SW 1271 (cell line): Measurements from ENCODE around the gene MYH16.
"Not testable (repeated sequence)": the region's sequence is repeated elsewhere in the genome, so short reads cannot be mapped to it uniquely, and the experiment has no call there.

Experiments
- DNase-seq, 2 experiments: peaks; one replicate each; lab custom pipeline; 2025; lab: John Stamatoyannopoulos, UW

Gene MYH16

DNA sequence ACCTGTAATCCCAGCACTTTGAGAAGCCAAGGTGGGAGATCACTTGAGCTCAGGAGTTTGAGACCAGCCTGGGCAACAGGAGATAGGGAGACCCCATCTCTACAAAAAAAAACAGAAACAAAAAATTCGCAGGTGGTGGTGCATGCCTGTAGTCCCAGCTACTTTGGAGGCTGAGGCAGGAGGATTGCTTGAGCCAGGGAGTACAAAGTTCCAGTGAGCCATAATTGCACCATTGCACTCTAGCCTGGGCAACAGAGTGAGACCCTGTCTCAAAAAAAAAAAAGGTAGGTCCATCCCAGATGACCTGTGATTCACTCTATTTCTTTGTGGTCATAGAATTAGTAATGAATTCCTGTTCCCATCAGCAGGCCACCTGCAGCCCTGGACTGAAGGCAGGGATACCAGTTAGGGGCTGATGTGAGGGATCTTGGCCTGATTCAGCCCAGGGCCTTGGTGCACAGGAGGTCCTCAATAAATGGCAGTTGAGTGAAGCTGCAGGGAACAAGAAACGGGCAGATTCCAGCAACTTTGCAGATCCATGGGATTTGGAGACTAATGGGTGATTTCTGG lies at the start of gene MYH16:
MYH16 (plus strand) TSS at position 364 of the 570 bp plus-strand sequence.
- DNase-seq = peak in 1 of 2 experiments; percentile 13

DNA sequence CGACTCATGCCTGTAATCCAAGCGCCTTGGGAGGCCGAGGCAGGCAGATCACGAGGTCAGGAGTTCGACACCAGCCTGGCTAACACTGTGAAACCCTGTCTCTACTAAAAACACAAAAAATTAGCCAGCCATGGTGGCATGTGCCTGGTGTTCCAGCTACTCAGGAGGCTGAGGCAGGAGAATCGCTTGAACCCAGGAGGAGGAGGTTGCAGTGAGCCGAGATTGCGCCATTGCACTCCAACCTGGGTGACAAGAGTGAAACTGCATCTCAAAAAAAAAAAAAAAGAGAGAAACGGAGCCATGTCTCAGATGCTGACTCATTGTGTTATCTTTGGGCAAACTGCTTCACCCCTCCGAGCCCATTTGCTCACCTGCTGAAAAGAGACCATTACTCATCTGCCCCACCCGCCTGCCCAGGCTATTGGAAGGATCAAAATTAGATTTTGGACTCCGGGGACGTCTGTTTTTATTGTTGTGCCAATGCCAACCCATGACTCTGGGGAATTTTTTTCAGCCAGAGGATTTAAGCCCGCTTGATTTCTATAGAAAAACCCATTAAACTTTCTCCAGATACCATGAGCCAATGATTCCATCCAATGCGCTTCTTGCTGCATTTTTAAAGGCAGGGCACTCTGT lies 48.3 kb upstream of the MYH16 start:
- DNase-seq = not testable (repeated sequence)

DNA sequence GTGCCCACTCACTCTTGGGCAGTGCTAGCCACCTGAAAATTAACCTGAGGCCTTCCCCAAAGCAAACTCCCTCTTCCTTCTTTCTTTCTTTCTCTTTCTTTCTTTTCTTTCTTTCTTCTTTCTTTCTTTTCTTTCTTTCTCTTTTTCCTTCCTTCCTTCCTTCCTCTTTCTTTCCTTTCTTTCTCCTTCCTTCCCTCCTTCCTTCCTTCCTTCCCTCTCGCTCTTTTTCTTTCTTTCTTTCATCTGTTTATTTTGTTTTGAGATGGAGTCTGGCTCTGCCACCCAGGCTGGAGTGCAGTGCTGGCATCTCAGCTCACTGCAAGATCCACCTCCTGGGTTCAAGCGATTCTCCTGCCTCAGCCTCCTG lies 47.8 kb upstream of the MYH16 start:
- DNase-seq = no peak

DNA sequence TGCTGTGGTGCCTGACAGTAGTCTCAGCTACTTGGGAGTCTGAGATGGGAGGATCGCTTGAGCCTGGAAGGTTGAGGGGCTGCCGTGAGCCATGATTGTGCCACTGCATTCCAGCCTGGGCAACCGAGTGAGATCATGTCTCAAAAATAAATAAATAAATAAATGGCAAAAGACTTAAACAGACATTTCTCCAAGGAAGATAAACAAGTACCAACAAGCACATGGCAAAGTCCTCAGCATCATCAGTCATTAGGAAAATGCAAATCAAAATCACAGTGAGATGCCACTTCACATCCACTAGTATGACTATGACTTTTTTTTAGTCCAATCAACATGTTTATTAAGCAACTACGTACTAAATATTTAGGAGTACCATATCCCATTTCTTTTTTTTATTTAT lies 43.4 kb upstream of the MYH16 start:
- DNase-seq = no peak

DNA sequence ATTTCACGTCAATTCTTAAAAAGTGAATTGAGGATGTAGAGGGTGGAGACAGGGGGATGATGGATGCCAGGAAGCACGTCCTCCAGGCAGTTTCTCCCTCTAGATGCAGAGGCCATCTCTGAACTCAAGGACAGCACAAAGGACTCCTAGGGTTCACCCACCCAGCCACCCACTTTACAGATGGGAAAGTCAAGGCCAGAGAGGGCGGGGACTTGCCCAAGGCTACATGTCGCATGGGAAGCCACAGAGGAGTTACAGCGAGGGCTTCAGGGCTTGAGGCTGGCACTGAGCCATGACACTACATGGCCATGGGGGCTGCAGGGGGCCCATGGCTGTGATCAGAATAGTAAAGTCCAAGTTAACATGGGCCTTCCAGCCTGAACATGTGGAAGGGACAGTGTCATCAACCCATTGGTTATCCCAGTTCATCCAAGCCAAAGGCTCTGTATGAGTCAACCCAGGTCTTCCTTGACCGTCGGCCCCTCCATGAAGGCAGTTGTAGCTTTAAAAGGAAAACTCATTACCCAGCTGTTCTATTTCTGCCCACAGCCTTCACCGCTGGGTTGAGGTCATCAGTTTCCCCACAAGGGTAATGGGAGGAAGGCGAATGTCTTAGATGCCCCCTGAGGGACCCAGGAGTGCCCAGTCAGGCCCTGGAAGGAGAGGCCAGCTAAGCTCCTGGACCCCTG lies 40.4 kb upstream of the MYH16 start:
- DNase-seq = no peak

DNA sequence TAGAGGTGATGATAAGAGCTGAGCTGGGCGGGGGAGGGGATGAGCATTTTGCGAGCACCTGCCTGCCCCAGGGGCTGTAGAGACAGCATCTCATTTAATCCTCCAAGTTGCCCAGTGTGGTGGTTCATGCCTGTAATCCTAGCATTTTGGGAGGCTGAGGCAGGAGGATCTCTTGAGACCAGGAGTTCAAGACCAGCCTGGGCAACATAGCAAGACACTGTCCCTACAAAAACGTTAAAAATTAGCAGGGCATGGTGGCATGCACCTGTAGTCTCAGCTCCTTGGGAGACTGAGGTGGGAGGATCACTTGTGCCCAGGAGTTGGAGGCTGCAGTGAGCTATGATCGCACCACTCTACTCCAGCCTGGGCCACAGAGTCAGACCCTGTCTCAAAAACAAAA lies 39.7 kb upstream of the MYH16 start:
- DNase-seq = not testable (repeated sequence)

DNA sequence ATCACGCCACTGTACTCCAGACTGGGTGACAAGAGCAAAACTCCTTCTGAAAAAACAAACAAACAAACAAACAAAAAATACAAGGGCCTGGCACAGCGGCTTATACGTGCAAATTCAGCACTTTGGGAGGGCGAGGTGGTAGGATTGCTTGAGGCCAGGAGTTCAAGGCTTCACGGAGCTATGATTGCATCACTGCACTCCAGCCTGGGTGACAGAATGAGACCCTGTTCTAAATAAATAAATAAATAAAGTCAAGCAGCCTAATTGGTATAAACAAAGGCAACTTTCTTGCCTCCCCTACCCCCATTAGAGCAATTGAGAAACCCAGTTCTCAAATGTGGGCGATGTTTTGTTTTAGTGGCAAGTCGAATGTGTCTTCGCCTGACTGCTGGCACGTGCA lies 38.5 kb upstream of the MYH16 start:
- no peak for DNase-seq

DNA sequence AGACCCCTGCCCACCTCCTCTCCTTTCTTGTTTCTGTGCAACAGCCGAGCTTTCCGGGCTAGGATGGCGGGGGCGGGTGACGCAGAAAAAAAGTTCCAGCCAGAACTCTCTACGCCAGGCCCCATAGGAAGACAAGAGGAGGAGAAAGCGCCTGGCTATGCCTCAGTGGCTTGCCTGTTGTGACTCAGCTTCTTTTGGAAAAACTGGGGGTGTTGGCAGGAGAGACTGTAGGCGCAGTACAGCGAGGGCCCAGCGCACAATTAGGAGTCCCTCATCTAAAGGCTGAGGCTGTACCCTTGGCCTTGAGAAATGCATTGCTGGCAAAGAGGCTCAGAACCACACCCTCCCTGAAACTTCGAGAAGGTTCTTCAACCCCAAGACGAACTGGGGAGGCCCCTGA lies 36.7 kb upstream of the MYH16 start:
- no peak for DNase-seq

DNA sequence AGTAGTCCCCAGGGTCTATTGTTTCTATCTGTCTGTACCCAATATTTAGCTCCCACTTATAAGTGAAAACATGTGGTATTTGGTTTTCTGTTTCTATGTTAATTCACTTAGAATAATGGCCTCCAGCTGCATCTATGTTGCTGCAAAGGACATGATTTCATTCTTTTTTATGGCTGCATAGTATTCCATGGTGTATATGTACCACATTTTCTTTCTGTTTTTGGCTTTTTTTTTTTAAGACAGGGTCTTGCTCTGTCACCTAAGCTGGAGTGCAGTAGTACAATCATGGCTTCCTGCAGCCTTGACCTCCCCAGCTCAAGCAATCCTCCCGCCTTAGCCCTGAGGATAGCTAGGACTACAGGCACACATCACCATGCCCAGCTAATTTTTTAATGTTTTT lies 34.8 kb upstream of the MYH16 start:
- DNase-seq = not testable (repeated sequence)

DNA sequence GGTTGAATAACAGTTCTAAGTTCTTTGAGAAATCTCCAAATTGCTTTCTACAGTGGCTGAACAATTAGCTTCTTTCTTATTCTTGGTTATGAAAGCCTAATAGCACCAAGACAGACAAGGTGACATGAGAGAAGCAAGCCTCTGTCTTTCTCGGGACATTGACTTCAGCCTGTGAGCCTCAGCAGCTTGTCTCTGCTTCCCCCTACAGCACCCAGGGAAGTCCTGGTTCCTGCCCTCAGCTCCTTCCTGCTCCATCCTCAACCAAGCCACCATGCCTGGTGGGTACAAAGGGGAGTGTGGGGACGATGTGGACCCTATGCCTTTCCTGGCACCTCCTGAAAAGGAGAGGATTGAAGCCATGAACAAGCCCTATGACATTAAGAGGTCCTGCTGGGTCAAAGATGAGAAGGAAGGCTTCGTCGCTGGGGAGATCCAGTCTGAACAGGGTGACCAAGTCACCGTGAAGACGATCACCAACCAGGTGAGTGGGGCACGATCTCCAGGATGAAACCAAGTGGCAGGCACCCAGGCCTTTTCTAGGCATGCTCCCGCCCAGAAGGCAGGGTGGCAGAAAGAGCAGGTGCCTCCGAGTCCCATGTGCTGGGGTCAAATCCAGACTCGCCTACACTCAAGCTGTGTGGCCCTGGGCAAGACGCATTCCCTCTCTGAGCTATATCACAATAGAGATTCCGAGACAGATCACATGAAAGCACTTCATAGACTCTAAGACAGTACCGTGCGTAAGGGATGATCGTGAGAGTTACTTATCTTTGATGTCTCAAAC lies 33.9 kb upstream of the MYH16 start:
- DNase-seq = no peak

DNA sequence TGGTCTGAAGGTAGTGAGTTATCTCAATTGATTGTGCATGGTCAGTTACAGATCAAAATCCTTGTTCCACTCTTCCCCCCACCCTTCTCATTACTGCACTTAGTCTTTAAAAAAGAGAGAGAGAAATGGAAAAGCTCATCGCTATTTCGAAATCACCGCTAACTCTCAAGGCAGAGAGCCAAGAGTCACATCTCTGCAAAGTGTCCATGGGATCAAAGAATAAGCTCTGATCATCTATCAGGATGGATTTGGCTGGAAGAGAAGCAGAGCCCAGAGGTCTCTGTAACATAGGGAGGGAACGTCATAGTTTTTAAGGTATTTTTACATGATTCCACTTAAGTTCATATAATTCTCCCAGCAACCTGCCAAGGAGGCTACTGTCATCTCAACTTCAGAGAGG lies 30.0 kb upstream of the MYH16 start:
- DNase-seq = no peak

DNA sequence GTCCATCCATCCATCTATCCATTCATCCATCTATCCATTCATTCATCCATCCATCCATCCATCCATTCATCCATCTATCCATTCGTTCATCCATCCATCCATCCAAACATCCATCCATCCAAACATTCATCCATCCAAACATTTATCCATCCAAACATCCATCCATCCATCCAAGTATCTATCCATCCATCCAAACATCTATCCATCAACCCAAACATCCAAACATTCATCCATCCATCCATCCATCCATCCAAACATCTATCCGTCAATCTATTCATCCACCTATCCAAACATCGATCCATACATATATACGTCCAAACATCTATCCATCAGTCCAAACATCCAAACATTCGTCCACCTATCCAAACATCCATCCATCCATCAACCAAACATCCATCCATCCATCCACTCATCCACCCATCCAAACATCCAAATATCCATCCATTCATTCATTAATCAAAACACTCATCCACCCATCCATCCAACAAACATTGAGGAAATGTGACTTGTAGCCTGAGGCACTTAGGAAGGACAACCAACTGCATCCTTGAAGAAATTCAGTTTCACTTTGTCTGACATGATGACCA lies 28.8 kb upstream of the MYH16 start:
- DNase-seq = no peak

DNA sequence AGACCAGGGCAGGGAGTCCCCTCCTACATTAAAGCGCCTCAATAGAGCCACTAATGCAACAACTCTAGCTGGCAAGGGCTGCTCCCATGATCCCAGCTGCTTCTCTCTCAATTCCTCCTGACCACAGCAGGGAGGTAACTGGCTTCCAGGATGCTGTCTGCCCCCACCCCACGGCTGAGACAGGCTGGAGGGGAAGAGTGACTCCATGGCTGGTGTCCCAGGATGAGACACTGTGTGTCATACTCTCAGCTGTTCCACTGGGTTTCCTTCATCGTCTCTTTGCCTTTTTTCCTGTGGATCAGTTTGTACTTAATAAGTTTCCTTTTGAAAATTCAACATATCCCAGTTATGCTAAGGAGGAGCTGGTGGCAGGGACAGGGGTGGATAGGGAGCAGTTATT lies 27.7 kb upstream of the MYH16 start:
- no peak for DNase-seq

DNA sequence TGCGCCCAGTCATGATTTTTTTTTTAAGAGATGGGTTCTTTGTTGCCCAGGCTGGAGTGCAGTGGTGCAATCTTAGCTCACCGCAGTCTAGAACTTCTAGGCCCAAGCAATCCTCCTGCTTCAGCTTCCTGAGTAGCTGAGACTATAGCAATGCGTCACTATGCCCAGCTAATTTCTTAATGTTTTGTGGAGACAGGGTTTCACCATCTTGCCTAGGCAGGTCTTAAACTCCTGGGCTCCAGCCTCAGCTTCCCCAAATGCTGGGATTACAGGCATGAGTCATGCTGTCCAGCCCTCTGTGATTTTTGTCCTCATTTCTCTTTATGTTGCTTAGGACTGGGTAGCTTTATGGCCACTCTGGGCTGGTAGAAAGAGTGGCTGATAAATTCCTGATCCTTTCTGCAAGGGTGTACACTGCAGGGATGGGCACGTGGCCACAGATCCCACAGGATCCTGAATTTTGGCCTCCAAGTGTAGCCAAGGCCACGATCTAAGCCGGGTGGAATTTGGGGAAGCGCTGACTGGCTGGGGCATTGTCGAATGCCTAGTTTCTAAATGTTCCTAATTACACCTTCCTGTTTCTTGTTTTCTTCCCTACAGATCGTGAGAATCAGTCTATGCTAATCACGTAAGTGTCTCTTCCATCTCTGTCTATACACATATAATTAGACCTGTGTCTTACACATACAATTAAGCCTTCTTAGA lies 24.1 kb upstream of the MYH16 start:
- DNase-seq = no peak

DNA sequence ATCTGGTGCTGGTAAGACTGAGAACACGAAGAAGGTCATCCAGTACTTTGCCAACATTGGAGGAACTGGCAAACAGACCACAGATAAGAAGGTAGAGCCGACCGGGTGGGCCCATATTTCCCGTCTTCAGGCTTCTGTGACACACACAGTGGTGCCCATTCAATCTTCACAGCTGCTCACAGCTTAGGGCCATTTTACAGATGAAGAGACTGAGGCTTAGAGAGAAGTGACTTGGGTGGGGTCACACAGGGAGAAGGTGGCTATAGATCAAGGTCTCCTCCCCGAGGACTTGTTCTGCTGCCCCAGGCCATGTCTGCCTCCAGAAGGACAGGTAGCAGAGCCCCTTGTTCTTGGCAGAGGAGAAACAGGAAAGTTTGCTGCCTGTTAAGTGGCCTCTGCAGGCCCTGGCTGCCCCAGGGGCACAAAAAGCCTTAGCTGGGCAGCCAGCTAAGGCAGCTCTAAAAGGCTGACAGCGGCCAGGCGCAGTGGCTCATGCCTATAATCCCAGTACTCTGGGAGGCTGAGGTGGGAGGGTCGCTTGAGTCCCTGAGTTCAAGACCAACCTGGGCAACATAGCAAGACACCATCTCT lies 22.6 kb upstream of the MYH16 start:
- no peak for DNase-seq

DNA sequence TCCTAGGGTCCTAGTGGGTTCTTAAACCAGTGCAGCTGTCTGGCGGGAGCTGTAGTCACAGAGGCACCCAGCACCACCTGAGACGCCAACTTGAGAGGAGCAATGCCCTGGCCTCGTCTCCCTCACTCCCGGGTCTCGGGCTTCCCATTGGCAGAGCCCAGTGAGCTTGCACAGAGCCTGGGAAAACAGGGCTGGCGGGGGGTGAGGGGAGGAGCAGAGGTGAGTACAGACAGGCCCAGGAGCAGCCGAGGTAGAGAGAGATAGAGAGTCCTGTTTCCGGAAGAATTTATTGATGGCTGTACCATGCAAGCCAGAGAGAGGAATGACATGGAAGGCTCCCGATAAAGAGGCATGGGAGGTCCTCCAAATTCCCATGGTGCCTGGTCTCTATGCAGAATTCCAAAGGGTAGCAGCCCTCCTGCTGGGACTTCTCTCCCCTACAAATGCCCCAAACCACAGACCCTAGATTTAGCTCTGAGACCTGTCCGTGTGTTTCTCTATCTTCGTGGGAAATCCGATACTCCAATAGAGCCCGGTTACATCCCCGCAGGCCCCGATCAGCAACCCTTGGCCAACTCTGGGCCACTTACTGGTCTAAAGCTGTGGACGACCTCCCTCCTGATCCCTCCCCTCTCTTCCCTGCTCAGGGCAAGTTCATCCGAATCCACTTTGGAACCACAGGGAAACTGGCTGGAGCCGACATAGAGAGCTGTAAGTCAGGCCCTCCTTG lies 20.3 kb upstream of the MYH16 start:
- DNase-seq = no peak

DNA sequence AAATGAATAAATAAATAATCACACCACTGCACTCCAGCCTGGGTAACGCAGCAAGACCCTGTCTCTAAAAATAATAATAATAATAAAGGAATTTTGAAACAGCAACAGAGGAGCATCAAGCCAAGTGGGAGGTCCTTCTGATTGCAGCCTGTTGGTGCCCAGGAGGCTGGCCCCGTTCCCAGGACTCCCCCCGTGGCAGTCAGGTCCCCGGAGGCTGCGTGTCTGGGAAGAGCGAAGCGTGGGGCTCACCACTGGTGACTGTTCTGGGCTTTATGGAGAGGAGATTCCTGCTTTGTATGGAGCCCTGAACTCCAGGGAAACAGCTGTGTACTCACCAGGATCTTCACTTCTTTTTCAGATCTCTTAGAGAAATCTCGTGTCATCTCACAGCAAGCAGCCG lies 19.3 kb upstream of the MYH16 start:
- no peak for DNase-seq

DNA sequence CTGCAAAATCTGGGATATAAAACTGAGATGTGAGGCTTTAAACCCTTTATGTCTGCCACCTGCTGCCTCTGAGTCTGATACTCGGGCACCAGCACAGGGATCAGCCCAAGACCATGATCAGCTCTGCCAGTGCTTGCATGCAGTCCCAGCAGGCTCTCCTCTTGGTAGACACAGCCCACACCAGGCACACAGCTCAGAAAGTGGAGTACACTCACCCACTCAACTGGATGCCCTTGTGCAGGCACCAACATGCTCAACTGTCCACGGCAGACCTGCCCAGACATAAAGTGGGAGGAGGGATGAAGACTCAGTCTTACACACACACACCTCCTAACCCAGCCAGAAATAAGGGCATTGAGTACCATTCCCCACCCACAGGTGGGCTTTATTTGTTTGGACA lies 18.2 kb upstream of the MYH16 start:
- no peak for DNase-seq

DNA sequence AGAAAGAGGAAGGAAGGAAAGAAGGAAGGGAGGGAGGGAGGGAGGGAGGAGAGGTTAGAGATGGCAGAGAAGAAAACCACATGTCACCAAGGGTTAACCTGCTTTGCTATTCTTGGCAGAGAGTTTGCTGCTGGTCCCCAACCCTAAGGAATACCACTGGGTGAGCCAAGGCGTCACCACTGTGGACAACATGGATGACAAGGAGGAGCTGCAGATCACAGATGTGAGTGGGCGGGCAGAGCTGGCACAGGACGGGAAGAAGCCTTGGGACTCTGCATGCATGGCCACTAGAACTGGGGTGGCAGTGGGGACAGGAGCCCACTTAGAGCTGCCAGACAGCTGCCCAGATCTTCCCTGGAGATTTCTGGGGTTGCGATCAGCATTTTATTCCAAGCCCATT lies 17.2 kb upstream of the MYH16 start:
- DNase-seq = no peak

DNA sequence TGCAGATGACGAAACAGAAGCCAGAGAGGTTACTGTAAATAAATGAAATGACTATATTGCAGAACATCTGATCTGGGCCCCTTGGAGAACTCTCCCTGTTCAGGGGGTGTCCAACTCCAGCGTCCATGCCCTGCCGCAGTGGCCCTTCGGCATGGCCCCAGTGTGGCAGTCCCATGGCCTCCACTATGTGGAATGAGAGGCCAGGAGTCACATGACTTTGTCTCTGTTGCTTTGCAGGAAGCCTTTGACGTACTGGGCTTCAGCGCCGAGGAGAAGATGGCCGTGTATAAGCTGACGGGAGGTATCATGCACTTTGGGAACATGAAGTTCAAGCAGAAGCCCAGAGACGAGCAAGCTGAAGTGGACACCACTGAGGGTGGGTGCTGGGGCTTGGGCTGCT lies 15.6 kb upstream of the MYH16 start:
- DNase-seq = no peak

DNA sequence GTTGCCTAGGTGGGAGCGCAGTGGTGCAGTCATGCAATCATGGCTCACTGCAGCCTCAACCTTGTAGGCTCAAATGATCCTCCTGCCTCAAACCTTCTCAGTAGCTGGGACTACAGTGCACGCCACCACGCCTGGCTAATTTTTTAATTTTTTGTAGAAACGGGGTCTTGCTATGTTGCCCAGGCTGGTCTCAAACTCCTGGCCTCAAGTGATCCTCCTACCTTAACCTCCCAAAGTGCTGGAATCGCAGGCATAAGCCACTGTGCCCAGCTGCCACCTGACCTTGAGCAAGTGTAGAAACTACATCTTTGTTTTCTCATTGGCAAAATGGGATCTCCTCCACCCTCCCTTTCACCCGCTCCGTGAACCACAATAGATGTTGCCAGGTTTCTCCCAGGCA lies 15.0 kb upstream of the MYH16 start:
- no peak for DNase-seq
